Subcutaneous abdominal adipose tissue (tissue), 5 donors: ENCODE results near the gene NLN.

ENCODE experiments used
- H3K27ac ChIP-seq: one replicate; pipeline ENCODE4 v1.7.0; 2013; ENCODE audit warnings: low read depth, mild to moderate bottlenecking, inconsistent platforms, low read length, moderate library complexity
- H3K27me3 ChIP-seq, 5 donors: one replicate each; pipeline ENCODE4 v1.7.0; 2013; ENCODE audit warnings: low read length in 5 of 5, inconsistent platforms in 1 of 5; ENCODE audit not compliant: control insufficient read depth in 5 of 5, insufficient read depth in 4 of 5
- H3K36me3 ChIP-seq, 5 donors: one replicate each; pipeline ENCODE4 v1.7.0; 2013; ENCODE audit warnings: low read length in 5 of 5; ENCODE audit not compliant: control insufficient read depth in 5 of 5, insufficient read depth in 5 of 5
- H3K4me1 ChIP-seq, 5 donors: one replicate each; pipeline ENCODE4 v1.7.0; 2013; ENCODE audit warnings: low read length in 5 of 5, mild to moderate bottlenecking in 3 of 5, moderate library complexity in 1 of 5; ENCODE audit not compliant: control insufficient read depth in 5 of 5, insufficient read depth in 5 of 5
- H3K4me3 ChIP-seq, 5 donors: one replicate each; pipeline ENCODE4 v1.7.0; 2013; ENCODE audit warnings: low read length in 5 of 5, low read depth in 1 of 5
- H3K9ac ChIP-seq, 5 donors: one replicate each; pipeline ENCODE4 v1.7.0; 2013; ENCODE audit warnings: low read length in 5 of 5, mild to moderate bottlenecking in 4 of 5, moderate library complexity in 3 of 5
- H3K9me3 ChIP-seq, 5 donors: one replicate each; pipeline ENCODE4 v1.7.0; 2013; ENCODE audit warnings: low read length in 5 of 5; ENCODE audit not compliant: control insufficient read depth in 5 of 5
- donor health status: healthy.
- donor health status: healthy.
- donor health status: healthy.
- donor health status: healthy.
- donor health status: healthy.

NLN gene

DNA sequence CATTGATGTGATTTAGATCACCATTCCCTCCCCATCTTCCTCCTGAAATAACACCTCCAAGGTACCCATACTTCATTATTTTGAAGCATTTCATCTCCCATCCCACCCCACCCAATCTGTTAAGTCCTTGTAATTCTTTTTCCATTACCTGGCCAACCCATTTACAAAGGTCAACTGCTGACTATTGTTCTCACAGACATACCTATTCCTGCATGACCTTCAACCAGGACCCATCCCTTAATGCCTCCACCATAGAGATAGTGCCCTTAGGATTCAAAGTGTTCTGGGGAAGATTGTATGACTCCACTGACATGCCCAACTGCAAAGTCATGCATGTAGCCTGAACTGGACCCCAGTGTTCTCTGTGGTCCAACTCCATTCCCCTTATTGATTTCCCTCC, 91.2 kb downstream of the NLN start:
- Histone ChIP-seq H3K4me1 (peaks cover 0 to 6% (median 0%) of the 10 kb centered on the region in 5 donors), H3K9me3 (no peaks in the 10 kb centered on the region), H3K9ac (no peak overlapping the region), H3K4me3 (no peak overlapping the region), H3K27me3 (no peaks in the 10 kb centered on the region), H3K36me3 (peaks cover 0 to 33% (median 18%) of the 10 kb centered on the region in 5 donors), H3K27ac (no peak overlapping the region)

DNA sequence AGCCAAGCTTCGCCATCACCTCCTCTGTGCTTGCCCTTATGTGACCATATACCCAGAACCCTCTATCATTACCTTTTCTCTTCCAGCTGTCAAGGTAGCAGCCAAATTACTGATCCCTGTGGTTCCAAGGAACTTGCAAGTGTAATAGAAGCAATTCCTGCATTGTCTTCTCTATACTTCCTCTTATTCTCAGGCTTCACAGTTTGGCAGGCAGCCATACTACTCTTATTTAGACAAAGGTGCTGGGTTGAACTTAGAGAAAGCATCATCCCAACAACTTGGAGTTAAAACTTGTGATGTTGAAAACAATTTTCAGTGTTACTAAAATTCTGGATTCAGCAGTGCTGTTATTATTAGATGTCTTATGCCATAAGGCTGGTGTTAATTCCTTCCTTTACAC, 93.2 kb downstream of the NLN start:
- no peaks in the 10 kb centered on the region for H3K27me3 ChIP-seq
- no peaks in the 10 kb centered on the region for H3K9me3 ChIP-seq
- H3K9ac ChIP-seq, result no peak overlapping the region
- peaks cover 0 to 29% (median 17%) of the 10 kb centered on the region in 5 donors for H3K36me3 ChIP-seq
- no peak overlapping the region for H3K27ac ChIP-seq
- H3K4me1 ChIP-seq, result peaks cover 0 to 4% (median 0%) of the 10 kb centered on the region in 5 donors
- no peak overlapping the region for H3K4me3 ChIP-seq

- Histone ChIP-seq H3K4me3 (no peak overlapping the region), H3K36me3 (peaks cover 0 to 25% (median 17%) of the 10 kb centered on the region in 5 donors), H3K9ac (no peak overlapping the region), H3K9me3 (no peaks in the 10 kb centered on the region), H3K27me3 (no peaks in the 10 kb centered on the region), H3K4me1 (peaks cover 0 to 4% (median 0%) of the 10 kb centered on the region in 5 donors), H3K27ac (no peak overlapping the region)
Observed at GRCh38 chr5:65816729-65817128, 94.7 kb downstream of the NLN start.

- H3K9ac ChIP-seq, result no peak overlapping the region
- no peak overlapping the region for H3K27ac ChIP-seq
- H3K9me3 ChIP-seq, result no peaks in the 10 kb centered on the region
- peaks cover 0 to 4% (median 0%) of the 10 kb centered on the region in 5 donors for H3K4me1 ChIP-seq
- H3K27me3 ChIP-seq, result no peaks in the 10 kb centered on the region
- H3K4me3 ChIP-seq, result no peak overlapping the region
- H3K36me3 ChIP-seq, result peaks cover 0 to 22% (median 13%) of the 10 kb centered on the region in 5 donors
Observed at GRCh38 chr5:65817931-65818330, 95.9 kb downstream of the NLN start.

GRCh38 chr5:65818592-65818991, 96.6 kb downstream of the NLN start:
- H3K4me1 ChIP-seq, result peaks cover 0 to 4% (median 0%) of the 10 kb centered on the region in 5 donors
- no peak overlapping the region for H3K4me3 ChIP-seq
- no peaks in the 10 kb centered on the region for H3K9me3 ChIP-seq
- no peaks in the 10 kb centered on the region for H3K27me3 ChIP-seq
- H3K27ac ChIP-seq, result no peak overlapping the region
- no peak overlapping the region for H3K9ac ChIP-seq
- peaks cover 0 to 18% (median 13%) of the 10 kb centered on the region in 5 donors for H3K36me3 ChIP-seq

DNA sequence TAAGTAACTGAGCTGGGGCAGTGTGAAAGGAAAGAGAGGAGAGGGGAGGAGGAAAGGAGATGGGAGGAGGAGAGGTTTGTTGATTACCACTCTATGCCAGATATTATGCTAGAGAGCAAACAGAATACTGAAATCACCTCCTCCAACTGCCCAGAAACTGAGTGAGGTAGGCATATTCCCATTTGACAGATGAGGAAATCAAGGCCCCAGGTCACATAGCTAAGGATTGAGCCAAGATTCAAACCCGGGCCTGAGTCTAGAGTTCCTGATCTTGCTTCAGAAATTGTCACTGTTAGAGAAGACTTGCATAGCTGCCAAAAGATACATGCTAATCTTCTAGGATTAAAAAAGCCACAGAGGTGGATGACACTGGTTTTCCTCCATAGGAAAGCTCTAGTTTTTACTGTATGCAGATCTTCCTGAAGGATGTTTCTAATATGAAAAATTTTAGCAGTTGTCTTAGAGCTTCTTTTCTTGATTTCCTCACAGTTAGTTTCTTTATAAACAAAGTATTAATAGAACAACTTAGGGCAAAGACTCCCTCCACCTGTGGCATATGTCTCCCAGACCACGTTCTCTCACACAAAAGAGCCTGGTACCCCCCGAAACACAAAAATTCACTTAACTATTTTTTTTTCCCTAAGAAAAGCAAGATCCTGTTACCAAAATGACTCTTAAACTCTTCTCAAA, 97.4 kb downstream of the NLN start:
- Histone ChIP-seq H3K4me3 (no peak overlapping the region), H3K27me3 (no peaks in the 10 kb centered on the region), H3K9me3 (no peaks in the 10 kb centered on the region), H3K4me1 (peaks cover 0 to 4% (median 0%) of the 10 kb centered on the region in 5 donors), H3K27ac (no peak overlapping the region), H3K9ac (no peak overlapping the region), H3K36me3 (peaks cover 0 to 16% (median 6%) of the 10 kb centered on the region in 5 donors)

- H3K9me3 ChIP-seq, result no peaks in the 10 kb centered on the region
- peaks cover 0 to 16% (median 6%) of the 10 kb centered on the region in 5 donors for H3K36me3 ChIP-seq
- no peak overlapping the region for H3K9ac ChIP-seq
- H3K27ac ChIP-seq, result no peak overlapping the region
- H3K27me3 ChIP-seq, result no peaks in the 10 kb centered on the region
- H3K4me1 ChIP-seq, result peaks cover 0 to 4% (median 0%) of the 10 kb centered on the region in 5 donors
- H3K4me3 ChIP-seq, result no peak overlapping the region
Observed at GRCh38 chr5:65819905-65820240, 97.9 kb downstream of the NLN start.

GRCh38 chr5:65820373-65820772, 98.4 kb downstream of the NLN start:
- H3K27ac ChIP-seq, result no peak overlapping the region
- H3K4me3 ChIP-seq, result no peak overlapping the region
- H3K9ac ChIP-seq, result no peak overlapping the region
- H3K9me3 ChIP-seq, result no peaks in the 10 kb centered on the region
- H3K27me3 ChIP-seq, result no peaks in the 10 kb centered on the region
- H3K36me3 ChIP-seq, result peaks cover 0 to 13% (median 4%) of the 10 kb centered on the region in 5 donors
- no peaks in the 10 kb centered on the region for H3K4me1 ChIP-seq

DNA sequence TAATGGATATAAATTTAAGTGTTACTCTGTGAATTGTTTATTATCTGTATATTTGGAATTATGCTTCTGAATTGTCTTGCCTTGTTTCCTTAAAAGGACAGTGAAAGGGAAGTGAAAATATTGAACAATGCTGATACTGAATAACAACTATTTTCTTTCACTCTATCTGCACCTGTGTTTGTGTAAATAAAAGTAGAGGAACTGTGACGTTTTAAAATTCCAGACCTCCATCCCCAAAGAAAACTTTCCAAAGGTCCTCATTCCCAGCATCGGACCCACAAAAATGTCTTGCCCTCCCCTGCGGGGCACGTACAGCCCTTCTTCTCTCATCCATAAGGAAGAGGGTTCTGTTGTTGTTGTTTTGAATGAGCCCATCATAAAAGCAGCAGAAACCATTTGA, 100.0 kb downstream of the NLN start:
- Histone ChIP-seq H3K4me3 (no peak overlapping the region), H3K27ac (no peak overlapping the region), H3K27me3 (no peaks in the 10 kb centered on the region), H3K9ac (no peak overlapping the region), H3K36me3 (peaks cover 0 to 12% (median 3%) of the 10 kb centered on the region in 5 donors), H3K4me1 (no peaks in the 10 kb centered on the region), H3K9me3 (no peaks in the 10 kb centered on the region)

GRCh38 chr5:65822710-65823109, 100.7 kb downstream of the NLN start:
- Histone ChIP-seq H3K27me3 (no peaks in the 10 kb centered on the region), H3K4me3 (no peak overlapping the region), H3K27ac (no peak overlapping the region), H3K36me3 (peaks cover 0 to 11% (median 3%) of the 10 kb centered on the region in 5 donors), H3K9ac (no peak overlapping the region), H3K9me3 (no peaks in the 10 kb centered on the region), H3K4me1 (peaks cover 0 to 2% (median 0%) of the 10 kb centered on the region in 5 donors)
